Measurements from ENCODE around the gene IGLL1.
"Not testable (repeated sequence)": the region's sequence is repeated elsewhere in the genome, so short reads cannot be mapped to it uniquely, and the experiment has no call there.

Gene IGLL1

DNA sequence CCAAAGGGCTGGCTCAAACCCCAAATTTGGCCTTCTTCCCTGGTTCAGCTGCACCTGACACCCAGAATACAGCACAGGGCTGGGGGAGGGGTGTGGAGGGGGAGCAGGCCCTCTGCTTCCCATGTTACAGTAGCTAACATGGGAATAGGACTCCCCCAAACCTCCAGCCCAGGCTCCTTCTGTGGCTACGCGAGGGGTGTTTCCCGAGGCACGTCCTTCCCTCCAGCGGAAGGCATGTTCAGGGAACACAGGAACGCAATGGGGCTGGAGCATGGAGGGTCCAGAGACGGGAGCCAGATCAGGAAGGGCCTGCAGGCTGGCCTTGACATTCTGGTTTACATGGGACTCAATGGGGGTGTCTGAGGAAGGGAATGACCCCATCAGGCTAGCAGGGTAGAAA, 11.8 kb upstream of the IGLL1 start:
- no peak for DNase-seq (ENCODE audit: low read depth in 1 of 2, low spot score in 1 of 2)

GRCh38 chr22:23591201-23591791, 11.2 kb upstream of the IGLL1 start:
- DNase-seq (ENCODE audit: low read depth in 1 of 2, low spot score in 1 of 2), result peak; percentile 11 to 30

GRCh38 chr22:23583836-23584235, 3.7 kb upstream of the IGLL1 start:
- DNase-seq (ENCODE audit: low read depth in 1 of 2, low spot score in 1 of 2), result no peak

- DNase-seq (ENCODE audit: low read depth in 1 of 2, low spot score in 1 of 2), result no peak
These were observed 3.1 kb upstream of the IGLL1 start for GRCh38 chr22:23583153-23583552.

DNA sequence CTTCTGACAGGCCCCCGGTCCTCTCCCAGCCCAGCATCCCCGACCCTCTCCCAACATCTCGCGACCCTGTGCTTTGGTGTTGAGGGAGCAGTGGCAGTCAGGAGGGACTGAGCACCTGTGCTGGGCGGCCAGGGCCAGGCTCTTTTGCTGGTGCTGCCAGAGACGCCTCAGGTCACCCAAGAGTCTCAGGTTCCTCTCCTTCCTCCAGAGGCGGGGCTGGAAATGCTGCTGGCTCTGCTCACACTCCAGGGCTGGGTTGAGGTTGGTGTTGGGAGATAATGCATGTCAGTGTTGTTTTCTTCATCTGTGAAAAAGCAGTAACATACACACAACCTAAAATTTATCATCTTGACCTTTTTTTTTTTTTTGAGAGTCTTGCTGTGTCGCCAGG, 1.2 kb upstream of the IGLL1 start:
- no peak for DNase-seq (ENCODE audit: low read depth in 1 of 2, low spot score in 1 of 2)

DNA sequence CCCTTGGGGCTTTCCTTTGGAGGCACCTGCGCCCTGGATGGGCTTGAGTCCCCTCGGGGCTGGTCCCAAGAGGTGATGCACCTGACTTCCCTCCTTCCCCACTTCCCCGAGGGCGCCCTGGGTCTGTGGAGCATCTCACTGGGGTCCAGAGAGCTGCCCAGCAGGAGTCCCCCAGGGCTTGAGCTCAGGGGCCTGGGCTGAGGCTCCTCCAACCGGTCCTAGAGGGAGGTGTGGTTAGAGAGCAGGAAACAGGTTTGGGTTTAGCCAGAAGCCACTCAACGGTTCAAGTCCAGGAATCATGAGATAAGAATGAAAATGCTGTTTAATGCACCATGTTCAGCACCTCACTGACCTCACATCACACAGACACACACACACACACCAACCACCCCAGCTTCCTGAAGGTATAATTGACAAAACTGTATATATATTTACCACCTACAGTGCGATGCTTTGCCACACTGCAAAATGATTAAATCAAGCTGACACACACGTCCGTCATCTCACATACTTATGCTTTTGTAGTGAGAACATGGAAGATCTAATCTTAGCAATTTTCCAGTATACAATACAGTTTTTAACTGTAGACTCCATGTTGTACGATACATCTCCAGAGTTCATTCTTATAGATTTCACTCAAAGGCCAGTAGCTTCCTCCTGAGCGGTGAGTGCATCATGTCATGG, 628 bp upstream of the IGLL1 start:
- no peak for DNase-seq (ENCODE audit: low read depth in 1 of 2, low spot score in 1 of 2)

GRCh38 chr22:23579280-23579679, 810 bp downstream of the IGLL1 start:
- no peak for DNase-seq (ENCODE audit: low read depth in 1 of 2, low spot score in 1 of 2)

DNA sequence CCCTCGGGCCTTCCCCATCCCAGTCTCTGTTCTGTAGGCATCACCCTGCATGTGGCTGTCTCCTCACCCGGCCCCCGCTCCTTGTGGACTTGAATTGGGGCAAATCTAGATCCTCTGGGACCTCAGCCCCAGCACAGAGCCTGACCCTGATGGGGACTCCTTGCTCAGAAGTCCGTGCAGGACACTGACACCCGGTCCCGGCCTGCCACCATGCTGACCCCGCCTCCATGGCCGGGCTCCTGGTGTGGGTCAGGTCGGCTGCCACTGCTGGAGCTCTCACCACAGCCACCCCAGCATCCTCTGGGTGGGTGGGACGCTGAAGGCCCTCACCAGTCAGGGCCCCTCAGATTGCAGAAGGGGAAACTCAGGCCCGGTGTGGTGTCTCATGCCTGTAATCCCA, 1.8 kb downstream of the IGLL1 start:
- no peak for DNase-seq (ENCODE audit: low read depth in 1 of 2, low spot score in 1 of 2)

DNA sequence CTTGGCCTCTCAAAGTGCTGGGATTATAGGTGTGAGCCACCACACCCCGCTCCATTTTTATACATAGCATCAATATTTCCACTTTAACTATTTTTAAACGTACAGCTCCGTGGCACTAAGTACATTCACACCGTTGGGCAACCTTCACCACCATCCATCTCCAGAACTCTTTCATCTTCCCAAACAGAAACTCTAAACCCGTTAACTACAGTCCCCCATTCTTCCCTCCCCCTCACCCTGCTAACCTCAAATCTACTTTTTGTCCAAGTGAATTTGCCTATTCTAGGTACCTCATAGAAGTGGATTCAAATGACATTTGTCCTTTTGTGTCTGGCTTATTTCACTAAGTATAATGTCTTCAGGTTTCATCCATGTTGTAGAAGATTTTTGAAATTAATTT, 3.4 kb downstream of the IGLL1 start:
- DNase-seq (ENCODE audit: low read depth in 1 of 2, low spot score in 1 of 2), result no peak

- DNase-seq (ENCODE audit: low read depth in 1 of 2, low spot score in 1 of 2), result no peak
These were observed 4.5 kb downstream of the IGLL1 start for GRCh38 chr22:23575601-23576000.

- DNase-seq (ENCODE audit: low read depth in 1 of 2, low spot score in 1 of 2), result no peak
These were observed 5.2 kb downstream of the IGLL1 start for GRCh38 chr22:23574877-23575276.

DNA sequence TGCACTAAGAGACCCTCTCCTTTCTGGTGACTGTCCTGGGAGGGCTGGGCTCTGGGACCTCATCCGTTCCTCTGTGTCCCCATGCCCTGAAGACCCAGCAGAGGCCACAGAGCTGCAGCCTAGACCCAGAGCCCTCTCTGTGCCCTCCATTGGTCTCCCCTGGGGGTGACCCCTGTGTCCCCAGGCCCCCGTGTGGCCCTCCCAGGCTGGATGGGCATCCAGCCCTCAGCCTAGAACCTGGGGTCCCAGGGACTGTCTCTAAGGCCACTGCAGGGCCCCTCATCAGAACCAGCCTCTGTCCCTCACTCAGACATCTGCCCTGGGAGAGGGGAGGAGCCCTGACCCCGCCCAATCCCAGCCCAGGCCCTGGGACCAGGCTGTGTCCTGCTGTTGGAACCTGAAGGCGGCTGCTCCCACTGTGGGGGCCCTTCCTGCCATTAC, 5.7 kb downstream of the IGLL1 start:
- DNase-seq (ENCODE audit: low read depth in 1 of 2, low spot score in 1 of 2), result no peak

DNA sequence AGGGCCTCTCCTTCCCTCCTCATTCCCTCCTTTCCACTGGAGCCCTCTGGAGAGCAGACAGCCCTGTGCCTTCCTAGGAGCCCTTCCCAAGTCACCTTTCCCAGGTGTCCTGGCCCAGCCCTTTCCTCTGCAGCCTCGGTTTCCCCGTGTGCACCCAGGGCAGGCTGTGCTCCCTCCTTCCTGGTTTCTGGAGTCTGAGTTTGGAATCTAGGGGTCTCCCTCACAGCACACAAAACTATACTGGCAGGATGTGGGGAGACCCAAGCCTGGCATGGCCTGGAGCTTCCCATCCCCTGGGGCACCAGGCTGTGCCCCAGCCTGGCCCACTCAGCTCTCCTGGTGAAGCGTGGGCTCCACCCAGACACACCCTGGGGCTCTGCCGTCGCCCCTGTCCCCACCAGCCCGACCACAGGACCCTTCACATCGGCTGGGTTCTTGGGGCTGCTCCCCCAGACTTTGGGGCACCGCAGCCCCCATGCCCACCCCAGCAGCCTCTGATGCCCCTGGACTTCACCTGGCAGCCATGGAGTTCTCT, 6.3 kb downstream of the IGLL1 start:
- DNase-seq (ENCODE audit: low read depth in 1 of 2, low spot score in 1 of 2), result not testable (repeated sequence)

DNA sequence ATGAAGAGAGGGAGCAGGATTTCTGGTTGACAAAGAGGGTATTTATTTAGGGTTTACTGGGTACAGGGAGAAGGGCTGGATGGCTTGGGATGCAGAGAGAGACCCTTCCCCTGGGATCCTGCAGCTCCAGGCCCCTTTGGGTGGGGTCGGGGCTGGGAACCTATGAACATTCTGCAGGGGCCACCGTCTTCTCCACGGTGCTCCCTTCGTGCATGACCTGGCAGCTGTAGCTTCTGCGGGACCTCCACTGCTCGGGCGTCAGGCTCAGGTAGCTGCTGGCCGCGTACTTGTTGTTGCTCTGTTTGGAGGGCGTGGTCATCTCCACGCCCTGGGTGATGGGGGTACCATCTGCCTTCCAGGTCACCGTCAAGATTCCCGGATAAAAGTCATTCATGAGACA, 7.0 kb downstream of the IGLL1 start:
- DNase-seq (ENCODE audit: low read depth in 1 of 2, low spot score in 1 of 2), result not testable (repeated sequence)

DNA sequence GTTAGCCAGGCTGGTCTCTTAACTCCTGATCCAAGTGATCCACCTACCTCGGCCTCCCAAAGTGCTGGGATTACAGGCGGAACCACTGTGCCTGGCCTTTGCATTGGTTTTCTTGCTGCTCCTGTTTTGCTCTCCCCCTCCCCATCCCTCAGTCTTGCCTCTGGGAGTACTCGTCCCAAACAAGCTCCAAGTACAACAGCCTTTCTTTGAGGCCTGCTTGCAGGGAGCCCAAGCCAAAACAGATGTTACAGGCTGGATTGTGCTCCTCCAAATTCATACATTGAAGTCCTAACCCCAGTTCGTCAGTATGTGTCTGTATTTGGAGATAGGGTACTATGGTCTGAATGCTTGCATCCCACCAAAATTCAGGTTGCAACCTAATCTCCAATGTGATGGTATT, 8.6 kb downstream of the IGLL1 start:
- no peak for DNase-seq (ENCODE audit: low read depth in 1 of 2, low spot score in 1 of 2)

GRCh38 chr22:23570681-23571080, 9.4 kb downstream of the IGLL1 start:
- no peak for DNase-seq (ENCODE audit: low read depth in 1 of 2, low spot score in 1 of 2)

- no peak for DNase-seq (ENCODE audit: low read depth in 1 of 2, low spot score in 1 of 2)
These were observed 10.4 kb downstream of the IGLL1 start for GRCh38 chr22:23569716-23570115.

- DNase-seq (ENCODE audit: low read depth in 1 of 2, low spot score in 1 of 2), result no peak
These were observed 10.8 kb downstream of the IGLL1 start for GRCh38 chr22:23569291-23569690.

DNA sequence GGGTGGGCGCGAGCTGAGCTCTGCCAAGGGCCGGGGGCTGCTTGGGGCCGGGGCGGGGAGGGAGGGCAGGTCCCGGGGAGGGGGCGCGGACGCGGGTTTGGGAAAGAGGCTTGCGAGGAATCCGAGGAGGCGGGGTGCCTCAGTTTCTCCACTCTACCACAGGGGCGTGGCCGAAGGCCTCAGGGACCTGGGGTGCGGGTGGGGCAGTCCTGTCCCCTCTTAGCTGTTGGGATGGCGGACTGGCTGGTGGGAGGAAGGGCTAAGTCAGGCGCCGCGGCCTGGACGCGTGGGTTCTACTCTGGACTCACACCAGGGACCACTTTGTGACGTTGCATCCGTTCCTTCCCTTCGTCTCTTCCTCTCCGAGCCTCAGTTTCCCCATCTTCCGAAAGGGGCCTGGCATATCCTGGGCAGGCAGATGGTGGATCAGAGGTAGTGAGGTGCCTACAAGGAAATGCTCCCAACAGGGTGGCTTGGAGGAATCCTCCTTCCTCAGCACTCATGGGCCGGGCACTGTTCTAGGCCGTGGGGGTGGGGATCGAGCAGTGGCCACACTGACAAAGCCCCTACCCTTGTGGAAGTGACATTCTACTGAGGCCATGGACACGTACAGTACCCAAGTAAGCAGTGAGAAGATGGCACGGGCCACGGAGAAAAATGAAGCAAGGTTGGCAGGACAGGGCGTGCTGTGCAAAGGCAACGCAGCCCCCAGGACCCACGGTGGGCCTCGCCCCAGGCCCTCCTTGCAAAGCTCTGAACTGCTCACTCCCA, 13.2 kb downstream of the IGLL1 start:
- DNase-seq (ENCODE audit: low read depth in 1 of 2, low spot score in 1 of 2), result no peak

DNA sequence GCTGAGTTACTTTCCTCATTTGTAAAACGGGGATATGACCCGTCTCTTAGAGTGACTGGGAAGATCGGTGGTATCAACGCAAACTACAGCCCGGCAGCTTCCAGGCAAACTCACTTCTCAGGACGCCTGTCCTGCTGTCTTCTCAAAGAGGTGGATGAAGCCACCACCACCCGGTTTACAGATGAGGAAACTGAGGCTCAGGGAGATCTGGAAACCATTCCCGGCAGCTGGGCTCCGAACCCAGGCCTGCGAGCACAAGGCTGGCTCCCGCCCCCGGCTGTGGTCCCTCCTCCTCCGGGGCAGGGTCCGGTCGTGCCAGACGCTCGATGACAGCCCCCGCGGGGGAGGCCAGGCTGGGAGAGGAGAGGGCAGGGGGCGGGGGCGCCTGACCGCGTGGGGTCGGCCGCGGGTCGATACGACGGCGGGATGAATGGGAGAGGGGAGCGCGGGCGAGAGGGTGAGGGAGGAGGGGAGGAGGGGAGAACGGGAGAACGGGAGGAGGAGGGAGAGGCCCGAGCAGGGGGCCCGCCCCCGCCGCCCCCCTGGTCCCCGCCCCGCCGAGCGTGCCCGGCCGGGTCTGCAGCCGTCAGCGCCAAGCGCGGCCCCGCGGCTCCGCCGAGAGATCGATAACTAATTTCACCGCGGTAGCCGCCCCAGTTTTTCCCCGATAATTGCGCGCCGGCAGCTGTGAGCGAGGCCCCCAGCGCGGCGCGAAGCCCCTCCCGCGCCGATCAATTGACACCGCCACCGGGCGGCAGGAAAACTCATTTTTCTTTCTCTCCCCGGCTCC, 14.0 kb downstream of the IGLL1 start:
- no peak for DNase-seq (ENCODE audit: low read depth in 1 of 2, low spot score in 1 of 2)

DNA sequence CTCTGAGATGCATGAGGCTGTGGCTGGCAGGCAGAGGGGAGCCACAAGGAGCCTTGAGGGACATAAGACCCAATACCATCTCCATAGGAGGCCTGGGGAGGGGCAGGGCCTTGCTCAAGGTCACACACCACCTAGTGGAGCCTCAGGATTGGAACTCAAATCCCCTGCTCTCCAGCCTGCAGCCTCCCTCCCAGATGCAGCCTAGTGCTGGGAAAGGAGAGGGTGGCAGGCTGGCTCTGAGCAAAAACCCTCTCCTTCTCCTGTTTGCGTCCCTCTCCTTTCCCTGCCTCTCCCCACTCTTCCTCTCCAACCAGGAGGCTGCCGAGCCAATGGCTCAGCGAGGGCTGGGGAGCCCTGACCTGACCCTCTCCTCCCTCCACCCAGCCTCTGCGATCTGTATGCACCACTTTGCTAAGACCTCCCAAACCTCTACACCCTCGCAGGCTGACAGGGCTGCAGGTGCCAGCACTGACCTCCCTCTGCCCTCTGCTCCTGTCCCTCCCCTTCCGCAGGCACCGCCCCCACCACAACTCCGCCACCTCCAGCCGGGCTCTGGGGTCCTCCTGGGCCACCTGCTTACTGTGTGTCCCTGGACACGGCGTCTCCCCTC, 14.7 kb downstream of the IGLL1 start:
- DNase-seq (ENCODE audit: low read depth in 1 of 2, low spot score in 1 of 2), result no peak

All from activated T-helper 1 cell treated with anti-CD3 and anti-CD28 coated beads, Interleukin-2, amount 50 U/mL, for 16 hours (primary cell).